HepG2 (cell line): ENCODE data around the gene ZNF782. TPM values are rescaled to one million over a fixed set of nuclear protein-coding genes. Genes with fewer than 3 reads are reported as not detected.

Experiments
- CREM ChIP-seq, 2 experiments: sonication (generic) in 1 of 2; formaldehyde crosslinking in 1 of 2; IDR thresholded peaks; 2 replicates each; pipeline versions ENCODE4 v1.4.0 to v1.6.1; 2016 to 2020; ENCODE audit warnings: antibody characterized with exemption in 1 of 2, mild to moderate bottlenecking in 1 of 2, missing genetic modification reagents in 1 of 2
- DNMT3B ChIP-seq: conservative IDR thresholded peaks from 2 replicates; pipeline ENCODE4 v1.6.1; 2016; ENCODE audit warnings: missing biosample characterization, control low read depth
- FOXJ3 ChIP-seq: sonication (generic); formaldehyde crosslinking; IDR thresholded peaks from 2 replicates; pipeline ENCODE4 v1.4.0; 2020; ENCODE audit warnings: missing genetic modification reagents, mild to moderate bottlenecking, borderline replicate concordance
- HDAC1 ChIP-seq: sonication (generic); formaldehyde crosslinking; IDR thresholded peaks from 2 replicates; pipeline ENCODE4 v1.5.1; 2020; ENCODE audit warnings: mild to moderate bottlenecking, missing genetic modification reagents
- KDM5A ChIP-seq: fragments of 200-600 bp; sonication (generic); IDR thresholded peaks from 2 replicates; pipeline ENCODE4 v1.7.0; 2018; ENCODE audit warnings: antibody characterized with exemption, mild to moderate bottlenecking, low read length, borderline replicate concordance
- NCOA1 ChIP-seq: sonication (generic); formaldehyde crosslinking; IDR thresholded peaks from 2 replicates; pipeline ENCODE4 v1.9.0; 2021; ENCODE audit warnings: missing genetic modification reagents
- SOX6 ChIP-seq, 2 experiments: fragments of 450-650 bp in 1 of 2; sonication (generic) in 1 of 2; formaldehyde crosslinking in 1 of 2; IDR thresholded peaks; 2 replicates each; pipeline versions ENCODE4 v1.4.0 to v1.6.1; 2017 to 2020; ENCODE audit warnings: antibody characterized with exemption in 1 of 2, mild to moderate bottlenecking in 1 of 2, missing genetic modification reagents in 1 of 2
- ZNF317 ChIP-seq: sonication (generic); formaldehyde crosslinking; IDR thresholded peaks from 2 replicates; pipeline ENCODE4 v1.5.0; 2020; ENCODE audit warnings: mild to moderate bottlenecking, missing genetic modification reagents
- ZNF333 ChIP-seq: sonication (generic); formaldehyde crosslinking; IDR thresholded peaks from 2 replicates; pipeline ENCODE4 v1.4.0; 2020; ENCODE audit warnings: mild to moderate bottlenecking, missing genetic modification reagents, borderline replicate concordance
- ZNF343 ChIP-seq: sonication (generic); formaldehyde crosslinking; IDR thresholded peaks from 2 replicates; pipeline ENCODE4 v1.4.0; 2020; ENCODE audit warnings: mild to moderate bottlenecking, missing genetic modification reagents
- ZNF556 ChIP-seq: sonication (generic); formaldehyde crosslinking; IDR thresholded peaks from 2 replicates; pipeline ENCODE4 v1.4.0; 2020; ENCODE audit warnings: mild to moderate bottlenecking, missing genetic modification reagents, borderline replicate concordance
- ZNF580 ChIP-seq: IDR thresholded peaks from 2 replicates; pipeline ENCODE4 v1.6.1; 2016; ENCODE audit warnings: low read depth, borderline replicate concordance
- ZNF7 ChIP-seq: IDR thresholded peaks from 2 replicates; pipeline ENCODE4 v1.6.1; 2016; ENCODE audit warnings: missing biosample characterization, missing genetic modification reagents
- polyA plus RNA-seq, 8 experiments: library from polyadenylated mRNA; depleted of rRNA in 3 of 8; stranded (reverse) in 7 of 8; unstranded in 1 of 8; fragments of >200 nt; fragmentation: Illumina TruSeq in 4 of 8; extraction: Trizol in 4 of 8; gene quantifications; 2 replicates each; pipeline versions ENCODE4 v1.2.1 to v1.2.3, GENCODE V29; 2011 to 2016; ENCODE audit warnings: low read depth in 4 of 8, missing spikeins in 1 of 8, mixed read lengths in 1 of 8; ENCODE audit not compliant: insufficient read depth in 1 of 8
- total RNA-seq, 5 experiments: library from RNA; depleted of rRNA; stranded (reverse); fragments of >200 nt; fragmentation: Illumina TruSeq; extraction: Trizol; gene quantifications; 2 replicates each; pipeline ENCODE4 v1.2.3, GENCODE V29; 2016; ENCODE audit warnings: low read depth in 1 of 5
- TF ChIP-seq, protein P1 (sequence below): sonication (generic); formaldehyde crosslinking; IDR thresholded peaks from 2 replicates; pipeline ENCODE4 v1.5.0; 2020; ENCODE audit warnings: missing genetic modification reagents, mild to moderate bottlenecking, borderline replicate concordance
- TF ChIP-seq, protein P2 (sequence below), 2 experiments: sonication (generic) in 1 of 2; formaldehyde crosslinking in 1 of 2; IDR thresholded peaks; 2 replicates each; pipeline versions ENCODE4 v1.4.0 to v1.6.1; 2016 to 2020; ENCODE audit warnings: borderline replicate concordance in 1 of 2, low read depth in 1 of 2, mild to moderate bottlenecking in 1 of 2, missing genetic modification reagents in 1 of 2
- TF ChIP-seq, protein P3 (sequence below): sonication (generic); formaldehyde crosslinking; IDR thresholded peaks from 2 replicates; pipeline ENCODE4 v1.4.0; 2020; ENCODE audit warnings: low read depth, mild to moderate bottlenecking, missing genetic modification reagents
- TF ChIP-seq, protein P4 (sequence below): sonication (generic); formaldehyde crosslinking; IDR thresholded peaks from 2 replicates; pipeline ENCODE4 v1.5.0; 2020; ENCODE audit warnings: mild to moderate bottlenecking, missing genetic modification reagents, moderate library complexity

ZNF782 gene
- total and polyA plus RNA-seq, 2 of the 13 experiments (the other 11 are each of a cell fraction or from before 2014, with no cell fraction given) = 1.4 to 4.9 TPM

DNA sequence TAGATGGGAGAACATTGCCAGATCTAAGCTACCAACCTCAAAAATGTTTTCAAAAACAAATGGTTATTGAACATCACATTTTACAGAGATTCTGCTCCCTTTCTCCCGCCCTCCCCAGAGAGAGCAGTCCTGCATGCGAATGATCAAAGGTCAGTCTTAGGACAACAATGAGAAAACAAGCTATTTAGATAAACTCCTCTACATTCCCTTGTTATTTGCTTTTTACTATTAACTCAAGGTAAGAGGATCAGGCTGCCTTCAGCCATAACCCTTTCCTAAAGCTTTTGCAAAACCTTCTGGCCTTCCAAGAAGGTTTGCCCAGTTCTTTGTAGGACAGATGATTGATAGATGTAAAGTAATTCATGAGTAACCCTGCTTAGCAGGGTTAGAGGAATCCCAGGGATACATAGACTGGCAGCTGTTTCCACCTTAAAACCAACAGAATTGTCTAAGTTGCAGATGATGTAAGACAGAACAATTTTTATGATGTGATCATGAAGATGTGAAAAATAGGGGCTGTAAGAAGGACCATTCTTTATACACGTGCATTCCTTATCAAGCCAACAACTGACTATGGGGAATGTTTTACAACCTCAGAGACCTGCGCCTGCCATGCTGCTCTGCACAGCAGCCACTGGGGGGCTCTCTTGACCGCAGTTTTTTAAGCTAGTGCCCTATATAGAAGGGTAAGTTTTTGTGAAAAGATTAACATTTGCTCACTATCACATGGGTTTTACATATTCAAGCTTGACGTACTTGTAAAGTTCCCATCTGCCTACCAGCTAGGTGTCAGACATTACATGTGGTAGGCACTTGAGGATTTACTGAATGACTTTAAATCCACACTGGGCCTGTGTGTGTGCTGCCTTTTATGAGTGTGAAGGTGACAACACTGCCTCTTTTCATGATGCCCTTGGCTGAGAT, 2.3 kb upstream of the ZNF782 start (continued):
- TF ChIP-seq, protein P1, sequence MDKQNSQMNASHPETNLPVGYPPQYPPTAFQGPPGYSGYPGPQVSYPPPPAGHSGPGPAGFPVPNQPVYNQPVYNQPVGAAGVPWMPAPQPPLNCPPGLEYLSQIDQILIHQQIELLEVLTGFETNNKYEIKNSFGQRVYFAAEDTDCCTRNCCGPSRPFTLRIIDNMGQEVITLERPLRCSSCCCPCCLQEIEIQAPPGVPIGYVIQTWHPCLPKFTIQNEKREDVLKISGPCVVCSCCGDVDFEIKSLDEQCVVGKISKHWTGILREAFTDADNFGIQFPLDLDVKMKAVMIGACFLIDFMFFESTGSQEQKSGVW (CRISPR knock-in tag) = no peak
- TF ChIP-seq, protein P2, sequence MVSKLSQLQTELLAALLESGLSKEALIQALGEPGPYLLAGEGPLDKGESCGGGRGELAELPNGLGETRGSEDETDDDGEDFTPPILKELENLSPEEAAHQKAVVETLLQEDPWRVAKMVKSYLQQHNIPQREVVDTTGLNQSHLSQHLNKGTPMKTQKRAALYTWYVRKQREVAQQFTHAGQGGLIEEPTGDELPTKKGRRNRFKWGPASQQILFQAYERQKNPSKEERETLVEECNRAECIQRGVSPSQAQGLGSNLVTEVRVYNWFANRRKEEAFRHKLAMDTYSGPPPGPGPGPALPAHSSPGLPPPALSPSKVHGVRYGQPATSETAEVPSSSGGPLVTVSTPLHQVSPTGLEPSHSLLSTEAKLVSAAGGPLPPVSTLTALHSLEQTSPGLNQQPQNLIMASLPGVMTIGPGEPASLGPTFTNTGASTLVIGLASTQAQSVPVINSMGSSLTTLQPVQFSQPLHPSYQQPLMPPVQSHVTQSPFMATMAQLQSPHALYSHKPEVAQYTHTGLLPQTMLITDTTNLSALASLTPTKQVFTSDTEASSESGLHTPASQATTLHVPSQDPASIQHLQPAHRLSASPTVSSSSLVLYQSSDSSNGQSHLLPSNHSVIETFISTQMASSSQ (IDR thresholded peaks at IDR 0.05; ENCODE audit: low read depth) = no peak
- TF ChIP-seq, protein P2 (CRISPR knock-in tag; IDR thresholded peaks at IDR 0.05; ENCODE audit: borderline replicate concordance) = peak; percentile 9; the same call in 1 of the 2 replicates
- no peak for TF ChIP-seq ZNF343 (CRISPR knock-in tag)
- peak; percentile 64; the same call in 1 of the 2 replicates for TF ChIP-seq ZNF7 (CRISPR knock-in tag)
- TF ChIP-seq KDM5A = peak; percentile 85; the same call in 1 of the 2 replicates
- peak; percentile 63; the same call in 1 of the 2 replicates for TF ChIP-seq DNMT3B (CRISPR knock-in tag)
- no peak for TF ChIP-seq HDAC1 (CRISPR knock-in tag)
- TF ChIP-seq ZNF556 (CRISPR knock-in tag) = 0 out of 2 replicates have a peak, but pooled peaks have one; percentile 12
- peak; percentile 41; the same call in 1 of the 2 replicates for TF ChIP-seq ZNF580 (CRISPR knock-in tag)
- TF ChIP-seq FOXJ3 (CRISPR knock-in tag) = peak; percentile 31; the same call in 1 of the 2 replicates
- peak; percentile 52; the same call in 1 of the 2 replicates for TF ChIP-seq CREM (IDR thresholded peaks at IDR 0.05)
- no peak for TF ChIP-seq CREM (CRISPR knock-in tag; IDR thresholded peaks at IDR 0.05)
- 0 out of 2 replicates have a peak, but pooled peaks have one; percentile 42 for TF ChIP-seq ZNF317 (CRISPR knock-in tag)
- TF ChIP-seq, protein P3, sequence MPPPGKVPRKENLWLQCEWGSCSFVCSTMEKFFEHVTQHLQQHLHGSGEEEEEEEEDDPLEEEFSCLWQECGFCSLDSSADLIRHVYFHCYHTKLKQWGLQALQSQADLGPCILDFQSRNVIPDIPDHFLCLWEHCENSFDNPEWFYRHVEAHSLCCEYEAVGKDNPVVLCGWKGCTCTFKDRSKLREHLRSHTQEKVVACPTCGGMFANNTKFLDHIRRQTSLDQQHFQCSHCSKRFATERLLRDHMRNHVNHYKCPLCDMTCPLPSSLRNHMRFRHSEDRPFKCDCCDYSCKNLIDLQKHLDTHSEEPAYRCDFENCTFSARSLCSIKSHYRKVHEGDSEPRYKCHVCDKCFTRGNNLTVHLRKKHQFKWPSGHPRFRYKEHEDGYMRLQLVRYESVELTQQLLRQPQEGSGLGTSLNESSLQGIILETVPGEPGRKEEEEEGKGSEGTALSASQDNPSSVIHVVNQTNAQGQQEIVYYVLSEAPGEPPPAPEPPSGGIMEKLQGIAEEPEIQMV = 0 out of 2 replicates have a peak, but pooled peaks have one; percentile 47
- TF ChIP-seq NCOA1 (CRISPR knock-in tag) = 0 out of 2 replicates have a peak, but pooled peaks have one; percentile 39
- TF ChIP-seq, protein P4, sequence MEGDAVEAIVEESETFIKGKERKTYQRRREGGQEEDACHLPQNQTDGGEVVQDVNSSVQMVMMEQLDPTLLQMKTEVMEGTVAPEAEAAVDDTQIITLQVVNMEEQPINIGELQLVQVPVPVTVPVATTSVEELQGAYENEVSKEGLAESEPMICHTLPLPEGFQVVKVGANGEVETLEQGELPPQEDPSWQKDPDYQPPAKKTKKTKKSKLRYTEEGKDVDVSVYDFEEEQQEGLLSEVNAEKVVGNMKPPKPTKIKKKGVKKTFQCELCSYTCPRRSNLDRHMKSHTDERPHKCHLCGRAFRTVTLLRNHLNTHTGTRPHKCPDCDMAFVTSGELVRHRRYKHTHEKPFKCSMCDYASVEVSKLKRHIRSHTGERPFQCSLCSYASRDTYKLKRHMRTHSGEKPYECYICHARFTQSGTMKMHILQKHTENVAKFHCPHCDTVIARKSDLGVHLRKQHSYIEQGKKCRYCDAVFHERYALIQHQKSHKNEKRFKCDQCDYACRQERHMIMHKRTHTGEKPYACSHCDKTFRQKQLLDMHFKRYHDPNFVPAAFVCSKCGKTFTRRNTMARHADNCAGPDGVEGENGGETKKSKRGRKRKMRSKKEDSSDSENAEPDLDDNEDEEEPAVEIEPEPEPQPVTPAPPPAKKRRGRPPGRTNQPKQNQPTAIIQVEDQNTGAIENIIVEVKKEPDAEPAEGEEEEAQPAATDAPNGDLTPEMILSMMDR (CRISPR knock-in tag) = peak; percentile 89
- no peak for TF ChIP-seq SOX6 (IDR thresholded peaks at IDR 0.05)
- TF ChIP-seq SOX6 (CRISPR knock-in tag; IDR thresholded peaks at IDR 0.05) = peak; percentile 90
- no peak for TF ChIP-seq ZNF333 (CRISPR knock-in tag)
